Gastroesophageal sphincter (tissue), 3 donors: ENCODE measurements around the gene DPP6.

ENCODE experiments used
- POLR2A ChIP-seq, 2 donors: fragments of 450-650 bp; IDR thresholded peaks; one replicate each; pipeline ENCODE4 v1.6.1; 2017; ENCODE audit warnings: antibody characterized with exemption in 2 of 2, mild to moderate bottlenecking in 2 of 2, moderate library complexity in 1 of 2
- POLR2AphosphoS5 ChIP-seq: sonication (generic); formaldehyde crosslinking; IDR thresholded peaks from one replicate; pipeline ENCODE4 v1.6.1; 2017; ENCODE audit warnings: antibody characterized with exemption
- TF ChIP-seq, protein P1 (sequence below), 4 experiments: fragments of 200-600 bp in 2 of 4; fragments of 450-650 bp in 2 of 4; sonication (generic) in 1 of 4; IDR thresholded peaks; one replicate each; pipeline ENCODE4 v1.5.1; 2017 to 2019; ENCODE audit warnings: antibody characterized with exemption in 4 of 4, mild to moderate bottlenecking in 2 of 4, moderate library complexity in 2 of 4

DNA sequence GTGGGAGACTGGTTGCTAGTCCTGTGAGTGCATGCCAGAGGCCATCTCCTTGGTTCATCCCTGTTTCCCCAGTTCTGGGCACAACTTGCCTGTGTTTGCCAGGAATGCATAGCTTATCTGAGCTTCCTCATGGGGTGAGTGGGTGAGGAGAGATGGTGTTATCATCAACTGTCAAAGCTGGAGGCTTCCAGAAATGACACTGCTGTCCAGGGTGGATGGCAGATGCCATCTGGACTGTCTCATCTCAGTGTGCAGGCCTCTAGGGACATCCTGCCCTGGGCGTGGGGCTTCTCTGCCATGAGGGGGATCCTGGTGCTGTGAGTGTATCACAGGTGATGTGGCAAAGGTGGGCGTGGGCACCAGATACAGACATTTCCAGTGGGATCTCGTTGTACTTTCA lies 328.6 kb downstream of the DPP6 start:
- TF ChIP-seq, protein P1, sequence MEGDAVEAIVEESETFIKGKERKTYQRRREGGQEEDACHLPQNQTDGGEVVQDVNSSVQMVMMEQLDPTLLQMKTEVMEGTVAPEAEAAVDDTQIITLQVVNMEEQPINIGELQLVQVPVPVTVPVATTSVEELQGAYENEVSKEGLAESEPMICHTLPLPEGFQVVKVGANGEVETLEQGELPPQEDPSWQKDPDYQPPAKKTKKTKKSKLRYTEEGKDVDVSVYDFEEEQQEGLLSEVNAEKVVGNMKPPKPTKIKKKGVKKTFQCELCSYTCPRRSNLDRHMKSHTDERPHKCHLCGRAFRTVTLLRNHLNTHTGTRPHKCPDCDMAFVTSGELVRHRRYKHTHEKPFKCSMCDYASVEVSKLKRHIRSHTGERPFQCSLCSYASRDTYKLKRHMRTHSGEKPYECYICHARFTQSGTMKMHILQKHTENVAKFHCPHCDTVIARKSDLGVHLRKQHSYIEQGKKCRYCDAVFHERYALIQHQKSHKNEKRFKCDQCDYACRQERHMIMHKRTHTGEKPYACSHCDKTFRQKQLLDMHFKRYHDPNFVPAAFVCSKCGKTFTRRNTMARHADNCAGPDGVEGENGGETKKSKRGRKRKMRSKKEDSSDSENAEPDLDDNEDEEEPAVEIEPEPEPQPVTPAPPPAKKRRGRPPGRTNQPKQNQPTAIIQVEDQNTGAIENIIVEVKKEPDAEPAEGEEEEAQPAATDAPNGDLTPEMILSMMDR (IDR thresholded peaks at IDR 0.05), result no peak
- no peak for TF ChIP-seq POLR2A (IDR thresholded peaks at IDR 0.05)
- no peak for TF ChIP-seq POLR2AphosphoS5
